Fibroblast of villous mesenchyme (primary cell): Measurements from ENCODE around the gene LRRC53. TPM values are rescaled to one million over a fixed set of nuclear protein-coding genes. Genes with fewer than 3 reads are reported as not detected.

Experiments
- DNase-seq: peaks from one replicate; pipeline ENCODE4 v3.0.0-alpha.2; 2010; ENCODE audit warnings: low read depth
- H3K4me3 ChIP-seq: 2 replicates; pipeline ENCODE4 v1.5.1; 2011; ENCODE audit warnings: low read depth, mild to moderate bottlenecking, low read length
- CTCF ChIP-seq: IDR thresholded peaks from 2 replicates; pipeline ENCODE4 v1.5.1; 2012; ENCODE audit warnings: low read depth, mild to moderate bottlenecking, low read length; ENCODE audit not compliant: insufficient read depth
- total RNA-seq: library from RNA; depleted of rRNA; stranded (reverse); fragments of >200 nt; gene quantifications from 2 replicates; pipeline ENCODE4 v1.2.3, GENCODE V29; 2012

Gene LRRC53
- total RNA-seq, 1 donor = not detected

GRCh38 chr1:74427681-74428080, 84.7 kb downstream of the LRRC53 start:
- H3K4me3 ChIP-seq = no peak overlapping the region
- TF ChIP-seq CTCF = no peak
- DNase-seq = no peak

GRCh38 chr1:74426208-74426937, 86.0 kb downstream of the LRRC53 start:
- TF ChIP-seq CTCF = no peak
- no peak for DNase-seq
- no peak overlapping the region for H3K4me3 ChIP-seq

GRCh38 chr1:74425676-74426075, 86.7 kb downstream of the LRRC53 start:
- DNase-seq = no peak
- no peak overlapping the region for H3K4me3 ChIP-seq
- TF ChIP-seq CTCF = no peak

- no peak for TF ChIP-seq CTCF
- no peak overlapping the region for H3K4me3 ChIP-seq
- no peak for DNase-seq
Measured at GRCh38 chr1:74423471-74423870, 88.9 kb downstream of the LRRC53 start.

GRCh38 chr1:74422421-74423292, 89.8 kb downstream of the LRRC53 start:
- TF ChIP-seq CTCF = no peak
- H3K4me3 ChIP-seq = no peak overlapping the region
- no peak for DNase-seq

- no peak overlapping the region for H3K4me3 ChIP-seq
- no peak for DNase-seq
- TF ChIP-seq CTCF = no peak
Measured at GRCh38 chr1:74420467-74420866, 91.9 kb downstream of the LRRC53 start.

Other genes starting within 250 kb of the LRRC53 start
- not detected in 2 replicates for gene ERICH3, start 161.2 kb upstream of the LRRC53 start, total RNA-seq
- gene CRYZ, start 220.4 kb upstream of the LRRC53 start, total RNA-seq = 30.6 and 41.0 TPM in 2 replicates
- 12.6 and 20.7 TPM in 2 replicates for gene TYW3, start 220.5 kb upstream of the LRRC53 start, total RNA-seq